H1 (cell line): Measurements from ENCODE around the gene SPATA13.

Experiments used
- BCL11A ChIP-seq, 2 experiments: IDR thresholded peaks; one replicate each; pipeline ENCODE4 v1.6.1; 2011; ENCODE audit warnings: low read depth in 2 of 2, low read length in 2 of 2, mild to moderate bottlenecking in 2 of 2
- CHD2 ChIP-seq: IDR thresholded peaks from 2 replicates; pipeline ENCODE4 v1.6.1; 2012; ENCODE audit warnings: low read length, improper control_type of control experiment
- CTCF ChIP-seq, 3 experiments: IDR thresholded peaks; 1 replicate in 2 of 3; 2 replicates in 1 of 3; pipeline versions ENCODE4 v1.5.1 to v1.6.1; 2011; ENCODE audit warnings: low read length in 3 of 3, mild to moderate bottlenecking in 3 of 3, inconsistent platforms in 2 of 3, low read depth in 1 of 3, moderate library complexity in 1 of 3; ENCODE audit not compliant: insufficient read depth in 1 of 3; ENCODE audit errors: control extremely low read depth in 1 of 3
- EGR1 ChIP-seq: IDR thresholded peaks from 2 replicates; pipeline ENCODE4 v1.6.1; 2011; ENCODE audit warnings: low read depth, low read length, borderline replicate concordance
- EP300 ChIP-seq, 2 experiments: IDR thresholded peaks; 1 replicate in 1 of 2; 2 replicates in 1 of 2; pipeline ENCODE4 v1.6.1; 2011 to 2012; ENCODE audit warnings: low read depth in 2 of 2, low read length in 2 of 2, mild to moderate bottlenecking in 2 of 2, borderline replicate concordance in 1 of 2, inconsistent platforms in 1 of 2, moderate library complexity in 1 of 2
- EZH2 ChIP-seq: fragments of 200-600 bp; sonication (generic); IDR thresholded peaks from 2 replicates; pipeline ENCODE4 v1.7.1; 2012; ENCODE audit warnings: low read depth, mild to moderate bottlenecking, moderate library complexity, low read length, inconsistent platforms; ENCODE audit not compliant: severe bottlenecking
- FOSL1 ChIP-seq: IDR thresholded peaks from 2 replicates; pipeline ENCODE4 v1.6.1; 2011; ENCODE audit warnings: mild to moderate bottlenecking, low read depth, low read length, moderate library complexity; ENCODE audit not compliant: insufficient read depth
- HDAC2 ChIP-seq, 2 experiments: fragments of 300-600 bp in 1 of 2; sonication (generic) in 1 of 2; IDR thresholded peaks; 2 replicates each; pipeline ENCODE4 v1.6.1; 2011 to 2012; ENCODE audit warnings: low read depth in 2 of 2, low read length in 2 of 2, mild to moderate bottlenecking in 2 of 2, moderate library complexity in 2 of 2, borderline replicate concordance in 1 of 2, inconsistent platforms in 1 of 2
- MAX ChIP-seq: IDR thresholded peaks from 2 replicates; pipeline ENCODE4 v1.6.1; 2012; ENCODE audit warnings: inconsistent platforms
- SAP30 ChIP-seq: fragments of 300-600 bp; sonication (generic); IDR thresholded peaks from 2 replicates; pipeline ENCODE4 v1.7.1; 2012; ENCODE audit warnings: low read length, moderate library complexity, mild to moderate bottlenecking, inconsistent platforms; ENCODE audit not compliant: insufficient read depth, insufficient replicate concordance
- SP1 ChIP-seq: IDR thresholded peaks from 2 replicates; pipeline ENCODE4 v1.6.1; 2011; ENCODE audit warnings: low read depth, low read length
- SUZ12 ChIP-seq: fragments of 200-600 bp; sonication (generic); IDR thresholded peaks from 2 replicates; pipeline ENCODE4 v1.6.1; 2012; ENCODE audit warnings: mild to moderate bottlenecking, inconsistent platforms, low read length, moderate library complexity, mixed read lengths
- YY1 ChIP-seq: IDR thresholded peaks from 2 replicates; pipeline ENCODE4 v1.6.1; 2011; ENCODE audit warnings: low read depth, mild to moderate bottlenecking, low read length
- ZNF274 ChIP-seq: IDR thresholded peaks from 2 replicates; pipeline ENCODE4 v1.7.0; 2012; ENCODE audit warnings: low read length, borderline replicate concordance; ENCODE audit errors: extremely low read depth

GRCh38 chr13:24250376-24251057, 90.0 kb downstream of the SPATA13 start:
- no peak for TF ChIP-seq EGR1
- no peak for TF ChIP-seq MAX
- TF ChIP-seq EZH2 = no peak
- TF ChIP-seq SUZ12 = no peak
- no peak for TF ChIP-seq SP1
- TF ChIP-seq YY1 = no peak
- no peak for TF ChIP-seq CTCF (IDR thresholded peaks at IDR 0.05; ENCODE audit: control extremely low read depth in 1 of 3, insufficient read depth in 1 of 3, low read depth in 1 of 3, low read length in 3 of 3)
- no peak for TF ChIP-seq BCL11A (IDR thresholded peaks at IDR 0.05; ENCODE audit: low read depth in 2 of 2, low read length in 2 of 2)
- TF ChIP-seq SAP30 = no peak
- TF ChIP-seq ZNF274 = no peak
- TF ChIP-seq CHD2 = no peak
- no peak for TF ChIP-seq HDAC2 (IDR thresholded peaks at IDR 0.05; ENCODE audit: borderline replicate concordance in 1 of 2, low read depth in 2 of 2, low read length in 2 of 2)
- TF ChIP-seq EP300 (IDR thresholded peaks at IDR 0.05; ENCODE audit: borderline replicate concordance in 1 of 2, low read depth in 2 of 2, low read length in 2 of 2) = no peak
- TF ChIP-seq FOSL1 = no peak
